K562 (cell line): Measurements from ENCODE around the gene NOTCH1. TPM values are rescaled to one million over a fixed set of nuclear protein-coding genes. Genes with fewer than 3 reads are reported as not detected.

Experiments used
- ATAC-seq: fragments of 200-7000 bp; cut with Tn5 transposase; 3 replicates; pipeline ENCODE4 v1.9.1; 2020; ENCODE audit warnings: moderate library complexity
- BruUV-seq: library from RNA; stranded (reverse); fragments of 400-500 nt; replicated peaks from 2 replicates; lab custom pipeline; 2021; lab: Mats Ljungman, UMichigan
- CTCF ChIA-PET: fragments of 300-600 bp; formaldehyde crosslinking; extraction: SDS; loops from one replicate; lab custom pipeline; 2021; ENCODE audit warnings: low intra/inter-chr PET ratio; lab: Yijun Ruan, JAX
- POLR2A ChIA-PET: fragments of 300-600, 350-650 bp; sonication (Branson Sonifier 250); formaldehyde crosslinking; extraction: SDS; loops from one replicate; lab custom pipeline; 2021; ENCODE audit warnings: antibody characterized with exemption, inconsistent platforms; lab: Yijun Ruan, JAX
- DNase-seq, 4 experiments: peaks; one replicate each; pipeline versions ENCODE4 v3.0.0 to v3.0.0-alpha.2; 2011 to 2018; ENCODE audit warnings: low spot score in 3 of 4, mixed read lengths in 3 of 4; ENCODE audit errors: extremely low read depth in 1 of 4
- FAIRE-seq: peaks from 2 replicates; lab custom pipeline; 2011; peaks lifted over from hg19 to GRCh38; lab: Jason Lieb, UNC
- H2AFZ ChIP-seq: 2 replicates; pipeline ENCODE4 v1.6.0; 2011; ENCODE audit warnings: low read depth, low read length, control low read depth, inconsistent platforms
- H3K27ac ChIP-seq: fragments of 200-600 bp; 3 replicates; pipeline ENCODE4 v1.8.0; 2011; ENCODE audit warnings: low read depth, mild to moderate bottlenecking, control low read depth, inconsistent platforms, low read length, moderate library complexity, mixed read lengths; ENCODE audit errors: extremely low read depth
- H3K27me3 ChIP-seq, 2 experiments: fragments of 300-600 bp in 1 of 2; 2 replicates in 1 of 2; 3 replicates in 1 of 2; pipeline versions ENCODE4 v1.6.0 to v1.8.0; 2011; ENCODE audit warnings: inconsistent platforms in 2 of 2, low read length in 2 of 2, mild to moderate bottlenecking in 1 of 2, mixed read lengths in 1 of 2, moderate library complexity in 1 of 2; ENCODE audit not compliant: control insufficient read depth in 2 of 2, insufficient read depth in 2 of 2
- H3K36me3 ChIP-seq: fragments of 300-600 bp; 3 replicates; pipeline ENCODE4 v1.8.0; 2011; ENCODE audit warnings: mild to moderate bottlenecking, low read length, inconsistent platforms; ENCODE audit not compliant: control insufficient read depth, insufficient read depth
- H3K4me1 ChIP-seq, 2 experiments: fragments of 200-600 bp in 1 of 2; replicated peaks in 1 of 2; 2 replicates in 1 of 2; 3 replicates in 1 of 2; pipeline versions ENCODE4 v1.5.1 to v1.8.0; 2011; ENCODE audit warnings: inconsistent platforms in 2 of 2, low read length in 2 of 2, mild to moderate bottlenecking in 1 of 2, mixed read lengths in 1 of 2, moderate library complexity in 1 of 2; ENCODE audit not compliant: control insufficient read depth in 2 of 2, insufficient read depth in 2 of 2
- H3K4me2 ChIP-seq: 2 replicates; pipeline ENCODE4 v1.6.1; 2011; ENCODE audit warnings: low read length, control low read depth, inconsistent platforms, mixed read lengths; ENCODE audit not compliant: insufficient read depth
- H3K4me3 ChIP-seq: fragments of 200-600 bp; sonication (generic), shearing (Covaris generic); 2 replicates; pipeline ENCODE4 v1.5.1; 2016; ENCODE audit warnings: control low read depth, inconsistent platforms
- H3K79me2 ChIP-seq: fragments of 200-600 bp; 3 replicates; pipeline ENCODE4 v1.8.0; 2011; ENCODE audit warnings: low read length, inconsistent platforms; ENCODE audit not compliant: control insufficient read depth, insufficient read depth
- H3K9ac ChIP-seq, 2 experiments: 2 replicates each; pipeline versions ENCODE4 v1.6.0 to v1.6.1; 2011; ENCODE audit warnings: low read depth in 2 of 2, low read length in 2 of 2, control low read depth in 1 of 2, inconsistent platforms in 1 of 2, mild to moderate bottlenecking in 1 of 2, mixed read lengths in 1 of 2; ENCODE audit not compliant: insufficient read depth in 1 of 2
- H3K9me1 ChIP-seq: one replicate; pipeline ENCODE4 v1.6.0; 2011; ENCODE audit warnings: inconsistent platforms, mild to moderate bottlenecking, low read length, moderate library complexity; ENCODE audit not compliant: control insufficient read depth, insufficient read depth
- H3K9me3 ChIP-seq: replicated peaks from 2 replicates; pipeline ENCODE4 v1.5.1; 2011; ENCODE audit warnings: low read depth, low read length, inconsistent platforms; ENCODE audit not compliant: control insufficient read depth, insufficient read depth
- H4K20me1 ChIP-seq: replicated peaks from 2 replicates; pipeline ENCODE4 v1.6.1; 2011; ENCODE audit warnings: low read length, inconsistent platforms, mixed read lengths; ENCODE audit not compliant: control insufficient read depth, insufficient read depth
- ATF1 ChIP-seq, 2 experiments: fragments of 450-650 bp in 1 of 2; IDR thresholded peaks; 2 replicates each; pipeline ENCODE4 v1.6.1; 2016; ENCODE audit warnings: missing compliant biosample characterization in 1 of 2, missing genetic modification characterization in 1 of 2
- FIP1L1 ChIP-seq: fragments of 200-400 bp; formaldehyde crosslinking; IDR thresholded peaks from 2 replicates; pipeline ENCODE4 v1.6.1; 2018; ENCODE audit warnings: mild to moderate bottlenecking, low read depth, low read length; ENCODE audit not compliant: poor library complexity, severe bottlenecking
- GABPA ChIP-seq: fragments of 200-800 bp; sonication (Bioruptor generic); conservative IDR thresholded peaks from 2 replicates; pipeline ENCODE4 v1.6.1; 2016; ENCODE audit warnings: low read depth, missing genetic modification characterization, missing compliant biosample characterization
- GTF2E2 ChIP-seq: fragments of 200-800 bp; sonication (Bioruptor generic); IDR thresholded peaks from 2 replicates; pipeline ENCODE4 v1.6.1; 2016; ENCODE audit warnings: missing genetic modification characterization, missing compliant biosample characterization
- L3MBTL2 ChIP-seq: fragments of 450-650 bp; IDR thresholded peaks from 2 replicates; pipeline ENCODE4 v1.6.1; 2016; ENCODE audit warnings: mild to moderate bottlenecking, moderate library complexity
- MTA3 ChIP-seq: fragments of 450-650 bp; formaldehyde crosslinking; IDR thresholded peaks from 2 replicates; pipeline ENCODE4 v1.6.1; 2017; ENCODE audit warnings: mild to moderate bottlenecking, borderline replicate concordance
- POLR2H ChIP-seq: IDR thresholded peaks from 2 replicates; pipeline ENCODE4 v1.6.1; 2016; ENCODE audit warnings: missing genetic modification characterization, low read depth, mild to moderate bottlenecking, control low read depth, missing compliant biosample characterization, moderate library complexity
- SRSF1 ChIP-seq: fragments of 200-400 bp; formaldehyde crosslinking; IDR thresholded peaks from 2 replicates; pipeline ENCODE4 v1.6.1; 2017; ENCODE audit warnings: mild to moderate bottlenecking, low read depth, low read length, moderate library complexity
- SRSF3 ChIP-seq: fragments of 200-400 bp; formaldehyde crosslinking; IDR thresholded peaks from 2 replicates; pipeline ENCODE4 v1.6.1; 2016; ENCODE audit warnings: mild to moderate bottlenecking, low read length, moderate library complexity; ENCODE audit not compliant: insufficient read depth
- ZBTB7A ChIP-seq: IDR thresholded peaks from 2 replicates; pipeline ENCODE4 v1.6.1; 2011; ENCODE audit warnings: low read depth, mild to moderate bottlenecking, low read length, moderate library complexity, borderline replicate concordance; ENCODE audit not compliant: control insufficient read depth
- ZKSCAN1 ChIP-seq: fragments of 150-350 bp; IDR thresholded peaks from 2 replicates; pipeline ENCODE4 v1.6.1; 2016; ENCODE audit warnings: low read depth, low read length
- ZNF445 ChIP-seq: fragments of 250-450 bp; sonication (Bioruptor Pico); IDR thresholded peaks from 2 replicates; pipeline ENCODE4 v1.4.0; 2020; ENCODE audit warnings: low read depth, mild to moderate bottlenecking, moderate library complexity
- WGBS: fragments of 100-300 bp; shearing (Covaris generic); methylation state at CpG from one replicate; pipeline ENCODE4 v1.1.6; 2016; ENCODE audit warnings: low coverage, mixed read lengths; ENCODE audit not compliant: insufficient coverage; ENCODE audit errors: missing lambda C conversion rate; 5-methylcytosine and 5-hydroxymethylcytosine counted together
- in situ Hi-C: fragments of 300-500 bp; cut with MboI; formaldehyde crosslinking; loops from 4 replicates; pipeline ENCODE4 v1.15.0; 2018; ENCODE audit warnings: inconsistent platforms, mixed read lengths
- intact Hi-C: fragments of 100-400 bp; cut with micrococcal nuclease; formaldehyde crosslinking; loops from 2 replicates; pipeline ENCODE4 v1.14.2; 2022
- polyA plus RNA-seq, 8 experiments: library from polyadenylated mRNA; depleted of rRNA in 4 of 8; stranded (reverse) in 5 of 8; unstranded in 3 of 8; fragments of >200 nt; fragmentation: Nextera tagmentation in 2 of 8; fragmentation: Illumina TruSeq in 1 of 8; extraction: Ambion mirVana in 2 of 8; extraction: Trizol in 1 of 8; gene quantifications; 2 replicates each; pipeline versions ENCODE4 v1.2.1 to v1.2.3, GENCODE V29; 2011 to 2014; ENCODE audit warnings: inconsistent platforms in 1 of 8, missing spikeins in 1 of 8
- total RNA-seq, 7 experiments: library from RNA; depleted of rRNA in 6 of 7; stranded (reverse); fragments of >200 nt in 6 of 7; fragmentation: Illumina TruSeq in 2 of 7; extraction: Trizol in 2 of 7; gene quantifications; 2 replicates each; pipeline versions ENCODE4 v1.2.1 to v1.2.3, GENCODE V29; 2011 to 2021; ENCODE audit warnings: low replicate concordance in 1 of 7
- TF ChIP-seq, protein P1 (sequence below), 2 experiments: IDR thresholded peaks; 2 replicates each; pipeline ENCODE4 v1.6.1; 2011; ENCODE audit warnings: borderline replicate concordance in 1 of 2, control low read depth in 1 of 2, low read depth in 1 of 2, low read length in 1 of 2, mild to moderate bottlenecking in 1 of 2, mixed read lengths in 1 of 2, moderate library complexity in 1 of 2; ENCODE audit not compliant: insufficient read depth in 1 of 2, insufficient read length in 1 of 2, poor library complexity in 1 of 2, severe bottlenecking in 1 of 2; ENCODE audit errors: extremely low read depth in 1 of 2

NOTCH1 gene
- total and polyA plus RNA-seq, 9 of the 15 experiments (the other 6 are each of a cell fraction or from before 2014, with no cell fraction given) = 0.03 to 31.4 (median 2.3) TPM

DNA sequence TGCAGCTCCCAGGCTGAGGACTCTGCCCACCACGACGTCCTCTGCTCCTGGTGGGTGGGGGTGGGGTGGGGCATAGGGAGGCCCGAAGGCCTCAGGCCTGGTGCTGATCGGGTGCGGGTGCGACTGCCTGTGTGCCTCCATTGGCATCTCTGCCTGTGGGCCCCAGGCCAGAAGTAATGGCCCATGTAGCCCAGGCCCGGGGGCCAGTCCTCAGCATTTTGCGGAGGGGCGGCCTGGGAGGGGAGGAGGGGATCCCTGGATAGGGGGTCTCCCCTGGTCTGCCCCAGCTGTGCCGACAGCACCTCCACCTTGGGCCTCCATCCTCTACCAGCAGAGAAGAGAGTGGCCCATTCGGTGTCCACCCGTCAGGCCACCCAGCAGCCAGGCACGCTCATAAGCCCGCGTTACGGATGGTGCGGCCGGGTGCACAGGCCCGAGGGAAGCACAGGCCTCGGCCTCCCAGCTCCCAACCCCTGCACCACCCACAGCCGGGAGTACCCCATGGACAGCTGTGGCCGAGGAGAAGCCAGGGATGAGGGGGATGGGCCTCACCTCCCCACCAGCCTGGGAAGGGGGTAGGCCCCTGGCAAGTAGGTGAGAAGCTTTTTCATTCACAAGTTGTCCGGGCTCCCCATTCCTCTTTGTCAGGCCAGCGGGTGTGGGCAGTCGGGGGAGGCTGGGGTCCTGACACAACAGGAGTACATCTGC is 1.8 kb upstream of the NOTCH1 start (continued):
- no peak for TF ChIP-seq ZNF445

DNA sequence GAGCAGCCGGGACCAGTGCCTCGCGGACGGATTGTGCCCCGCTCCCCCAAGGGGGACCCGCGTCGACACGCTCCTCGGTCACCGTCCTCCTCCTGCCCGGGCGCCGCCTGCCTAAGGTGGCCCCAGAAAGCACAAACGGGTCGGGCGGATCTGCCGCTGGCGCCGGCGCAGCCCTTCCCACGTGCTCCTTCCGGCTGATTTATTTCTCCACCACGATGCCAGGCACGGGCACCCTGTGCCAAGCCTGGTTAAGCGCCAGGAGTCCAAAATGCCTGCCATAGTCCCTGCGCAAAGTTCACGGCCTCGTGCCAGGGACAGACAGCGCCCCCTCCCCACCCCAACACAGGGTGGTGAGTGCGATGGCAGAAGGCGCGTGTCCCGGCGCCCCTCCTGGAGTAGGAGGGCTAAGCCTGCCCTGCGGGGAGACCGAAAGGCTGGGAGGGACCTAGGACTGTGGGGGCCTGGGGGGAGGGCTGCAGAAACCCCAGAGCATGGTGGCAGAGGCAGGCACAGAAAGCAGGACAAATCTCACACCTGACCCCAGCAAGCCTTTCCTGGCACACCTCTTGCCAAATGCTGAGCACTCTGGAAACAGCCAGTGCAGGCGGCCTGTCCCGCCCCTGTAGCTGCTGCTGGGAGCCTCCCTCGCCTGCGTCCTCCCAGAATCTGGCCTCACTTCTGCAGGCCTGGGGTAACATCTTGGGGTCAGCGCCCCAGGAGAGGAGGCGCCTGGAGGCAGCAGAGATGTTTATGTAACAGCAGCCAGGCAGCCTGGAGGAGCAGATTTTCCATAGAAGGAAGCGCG is 1.1 kb upstream of the NOTCH1 start:
- DNase-seq (peak in 1 of 4 experiments; percentile 52), ATAC-seq (peak; percentile 16), FAIRE-seq (no peak)
- BruUV-seq = no TSS peak
- CTCF ChIA-PET = no interaction called here
- Histone ChIP-seq H4K20me1 (peaks cover 10% of the 10 kb centered on the region; the same call in 1 of the 2 replicates), H3K27me3 (no peaks in the 10 kb centered on the region), H3K9me1 (peaks cover 2% of the 10 kb centered on the region), H3K4me1 (peaks cover 23 to 87% of the 10 kb centered on the region in 2 experiments), H3K4me2 (peak overlapping the region; percentile 73), H3K36me3 (peaks cover 12% of the 10 kb centered on the region; the same call in 1 of the 3 replicates), H2AFZ (peak overlapping the region; percentile 87), H3K4me3 (peak overlapping the region; percentile 69), H3K27ac (peak overlapping the region; percentile 70; the same call in 1 of the 3 replicates), H3K79me2 (peaks cover 18% of the 10 kb centered on the region), H3K9ac (peak overlapping the region; percentile 51 to 91; a peak in 3 of 4 replicates), H3K9me3 (no peaks in the 10 kb centered on the region)
- POLR2A ChIA-PET = interaction anchor here (0.5 kb wide), 1 partner anchor 153 kb away, joined by 3 read pairs; no protein-coding TSS in a partner anchor
- intact Hi-C loops = loop anchor here (2.0 to 10.0 kb wide), 2 partner anchors 34 to 78 kb away; no protein-coding TSS in a partner anchor
- in situ Hi-C loops = no loop called here
- 26% methylated on average over 36 of the region's 45 CpGs for WGBS
- TF ChIP-seq FIP1L1 = peak; percentile 19
- TF ChIP-seq MTA3 = 0 out of 2 replicates have a peak, but pooled peaks have one; percentile 2
- TF ChIP-seq GTF2E2 (tag) = peak; percentile 16; the same call in 1 of the 2 replicates
- TF ChIP-seq POLR2H (tag) = no peak
- TF ChIP-seq GABPA = 0 out of 2 replicates have a peak, but pooled peaks have one; percentile 14
- peak; percentile 49; the same call in 1 of the 2 replicates for TF ChIP-seq ZBTB7A
- TF ChIP-seq L3MBTL2 = peak; percentile 67; the same call in 1 of the 2 replicates
- TF ChIP-seq, protein P1, sequence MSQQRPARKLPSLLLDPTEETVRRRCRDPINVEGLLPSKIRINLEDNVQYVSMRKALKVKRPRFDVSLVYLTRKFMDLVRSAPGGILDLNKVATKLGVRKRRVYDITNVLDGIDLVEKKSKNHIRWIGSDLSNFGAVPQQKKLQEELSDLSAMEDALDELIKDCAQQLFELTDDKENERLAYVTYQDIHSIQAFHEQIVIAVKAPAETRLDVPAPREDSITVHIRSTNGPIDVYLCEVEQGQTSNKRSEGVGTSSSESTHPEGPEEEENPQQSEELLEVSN (IDR thresholded peaks at IDR 0.05; ENCODE audit: borderline replicate concordance in 1 of 2, extremely low read depth in 1 of 2, insufficient read depth in 1 of 2, insufficient read length in 1 of 2, low read depth in 1 of 2, low read length in 1 of 2, poor library complexity in 1 of 2, severe bottlenecking in 1 of 2) = peak in 1 of 2 experiments; percentile 51
- no peak for TF ChIP-seq SRSF3
- TF ChIP-seq ZKSCAN1 = no peak
- TF ChIP-seq ATF1 (CRISPR knock-in tag; IDR thresholded peaks at IDR 0.05) = no peak
- TF ChIP-seq ATF1 (tag; IDR thresholded peaks at IDR 0.05) = 0 out of 2 replicates have a peak, but pooled peaks have one; percentile 14
- TF ChIP-seq SRSF1 = peak; percentile 38; the same call in 1 of the 2 replicates
